ENCODE data around the gene ZMPSTE24. TPM values are rescaled to one million over a fixed set of nuclear protein-coding genes. Genes with fewer than 3 reads are reported as not detected.

The ZMPSTE24 gene
- total RNA-seq, 4 donors from 2014 or later: 37.4 to 49.8 (median 48.9) TPM

DNA sequence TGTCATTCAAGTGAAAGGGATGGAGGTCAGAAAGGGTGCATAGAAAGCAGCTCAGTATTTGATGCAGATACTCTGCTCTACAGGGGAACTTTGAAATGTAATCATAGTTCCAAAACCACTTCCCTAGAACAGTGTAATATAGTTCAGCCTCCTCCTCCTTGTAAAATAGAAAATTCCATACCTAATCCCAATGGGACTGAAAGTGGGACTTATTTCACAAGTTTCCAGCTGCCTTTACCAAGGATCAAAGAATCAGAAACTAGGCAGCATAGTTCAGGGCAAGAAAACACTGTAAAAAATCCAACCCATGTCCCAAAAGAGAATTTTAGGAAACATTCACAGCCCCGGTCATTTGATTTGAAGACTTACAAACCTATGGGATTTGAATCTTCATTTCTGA, 18.4 kb upstream of the ZMPSTE24 start:
- H3K9me3 ChIP-seq: no peaks in the 10 kb centered on the region
- no peaks in the 10 kb centered on the region for H3K27me3 ChIP-seq
- H3K4me3 ChIP-seq: no peak overlapping the region
- H3K36me3 ChIP-seq: peaks cover 22 to 46% (median 34%) of the 10 kb centered on the region in 4 donors
- 100% methylated on average over 1 of the region's 1 CpG for WGBS
- DNase-seq (ENCODE audit: extremely low spot score): no peak
- no peak overlapping the region for H3K27ac ChIP-seq (replicated peaks in 1 of 4)
- TF ChIP-seq, protein P1, sequence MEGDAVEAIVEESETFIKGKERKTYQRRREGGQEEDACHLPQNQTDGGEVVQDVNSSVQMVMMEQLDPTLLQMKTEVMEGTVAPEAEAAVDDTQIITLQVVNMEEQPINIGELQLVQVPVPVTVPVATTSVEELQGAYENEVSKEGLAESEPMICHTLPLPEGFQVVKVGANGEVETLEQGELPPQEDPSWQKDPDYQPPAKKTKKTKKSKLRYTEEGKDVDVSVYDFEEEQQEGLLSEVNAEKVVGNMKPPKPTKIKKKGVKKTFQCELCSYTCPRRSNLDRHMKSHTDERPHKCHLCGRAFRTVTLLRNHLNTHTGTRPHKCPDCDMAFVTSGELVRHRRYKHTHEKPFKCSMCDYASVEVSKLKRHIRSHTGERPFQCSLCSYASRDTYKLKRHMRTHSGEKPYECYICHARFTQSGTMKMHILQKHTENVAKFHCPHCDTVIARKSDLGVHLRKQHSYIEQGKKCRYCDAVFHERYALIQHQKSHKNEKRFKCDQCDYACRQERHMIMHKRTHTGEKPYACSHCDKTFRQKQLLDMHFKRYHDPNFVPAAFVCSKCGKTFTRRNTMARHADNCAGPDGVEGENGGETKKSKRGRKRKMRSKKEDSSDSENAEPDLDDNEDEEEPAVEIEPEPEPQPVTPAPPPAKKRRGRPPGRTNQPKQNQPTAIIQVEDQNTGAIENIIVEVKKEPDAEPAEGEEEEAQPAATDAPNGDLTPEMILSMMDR (IDR thresholded peaks at IDR 0.05): no peak
- TF ChIP-seq POLR2A (IDR thresholded peaks at IDR 0.05; ENCODE audit: low read depth) (no peak), POLR2AphosphoS5 (IDR thresholded peaks at IDR 0.05) (no peak), EP300 (IDR thresholded peaks at IDR 0.05) (no peak)
- peaks cover 0 to 5% (median 0%) of the 10 kb centered on the region in 4 donors for H3K4me1 ChIP-seq
- intact Hi-C loops (cut with DNase I): no loop called here

DNA sequence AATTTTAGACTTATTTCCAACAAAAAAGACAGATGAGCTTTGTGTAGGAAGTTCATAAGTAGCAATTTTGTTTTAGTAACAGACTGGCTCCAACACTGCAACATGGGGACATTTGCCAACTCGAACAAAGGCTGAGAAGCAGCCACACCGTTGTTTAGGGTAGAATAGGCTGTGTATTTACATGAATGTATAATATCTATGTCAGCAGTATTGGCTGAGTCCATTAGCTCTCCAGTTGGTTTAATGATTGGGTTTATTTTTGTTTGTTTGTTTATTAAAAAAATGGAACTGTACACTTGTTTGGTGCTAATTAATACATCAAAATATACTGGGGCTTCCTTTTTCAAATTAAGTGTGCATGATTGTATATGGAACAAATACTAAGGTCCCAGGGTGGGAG, 17.6 kb upstream of the ZMPSTE24 start:
- H3K36me3 ChIP-seq: peaks cover 22 to 41% (median 31%) of the 10 kb centered on the region in 4 donors
- no peak overlapping the region for H3K27ac ChIP-seq (replicated peaks in 1 of 4)
- TF ChIP-seq POLR2AphosphoS5 (IDR thresholded peaks at IDR 0.05) (no peak), POLR2A (IDR thresholded peaks at IDR 0.05; ENCODE audit: low read depth) (no peak), EP300 (IDR thresholded peaks at IDR 0.05) (no peak)
- TF ChIP-seq, protein P1 (IDR thresholded peaks at IDR 0.05): no peak
- peaks cover 0 to 5% (median 0%) of the 10 kb centered on the region in 4 donors for H3K4me1 ChIP-seq
- WGBS: 93% methylated on average over 2 of the region's 2 CpGs
- intact Hi-C loops (cut with DNase I): no loop called here
- DNase-seq (ENCODE audit: extremely low spot score): no peak
- no peaks in the 10 kb centered on the region for H3K27me3 ChIP-seq
- H3K4me3 ChIP-seq: no peak overlapping the region
- H3K9me3 ChIP-seq: no peaks in the 10 kb centered on the region

DNA sequence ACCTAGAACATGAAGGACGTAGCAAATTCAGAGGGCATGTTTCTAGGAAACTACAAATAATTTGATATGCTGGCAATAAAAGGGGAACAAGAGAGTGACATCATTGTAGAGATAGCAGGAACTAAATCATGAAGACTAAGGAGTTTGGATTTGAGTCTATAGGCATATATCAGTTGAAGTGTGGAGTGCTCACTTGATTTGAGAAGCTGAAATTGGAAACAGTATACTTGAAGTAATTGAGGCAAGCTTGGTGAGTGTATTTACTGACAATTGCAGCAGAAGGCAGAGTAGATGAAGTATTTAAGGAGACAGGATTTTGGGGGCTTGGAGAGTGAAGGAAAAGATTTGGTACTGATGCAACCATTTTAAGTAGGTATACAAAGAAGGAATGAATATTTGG, 16.7 kb upstream of the ZMPSTE24 start:
- Histone ChIP-seq H3K36me3 (peaks cover 13 to 31% (median 22%) of the 10 kb centered on the region in 4 donors), H3K4me1 (peaks cover 0 to 5% (median 0%) of the 10 kb centered on the region in 4 donors), H3K27me3 (no peaks in the 10 kb centered on the region), H3K9me3 (no peaks in the 10 kb centered on the region), H3K4me3 (no peak overlapping the region), H3K27ac (replicated peaks in 1 of 4) (no peak overlapping the region)
- TF ChIP-seq EP300 (IDR thresholded peaks at IDR 0.05): no peak
- TF ChIP-seq POLR2A (IDR thresholded peaks at IDR 0.05; ENCODE audit: low read depth): no peak
- no peak for TF ChIP-seq POLR2AphosphoS5 (IDR thresholded peaks at IDR 0.05)
- TF ChIP-seq, protein P1 (IDR thresholded peaks at IDR 0.05): no peak
- intact Hi-C loops (cut with DNase I): no loop called here
- 81% methylated on average over 1 of the region's 1 CpG for WGBS
- no peak for DNase-seq (ENCODE audit: extremely low spot score)

DNA sequence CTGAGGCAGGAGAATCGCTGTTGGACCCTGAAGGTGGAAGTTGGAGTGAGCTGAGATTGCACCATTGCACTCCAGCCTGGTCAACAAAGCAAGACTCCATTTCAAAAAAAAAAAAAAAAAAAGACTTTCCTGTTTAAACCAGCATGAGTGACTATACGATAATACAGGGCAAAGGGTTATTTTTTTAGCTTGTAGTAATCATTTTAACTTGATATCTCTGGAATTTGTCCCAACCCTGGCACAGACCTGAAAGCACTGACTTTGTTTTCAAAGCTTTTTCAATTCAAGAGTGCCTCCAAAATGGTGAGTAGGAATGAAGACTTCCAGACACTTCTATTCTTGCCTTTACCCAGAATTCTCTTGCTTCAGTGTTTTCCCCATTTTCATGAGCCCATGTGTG, 14.7 kb upstream of the ZMPSTE24 start:
- WGBS: 61% methylated on average over 2 of the region's 2 CpGs
- intact Hi-C loops (cut with DNase I): no loop called here
- Histone ChIP-seq H3K27ac (replicated peaks in 1 of 4) (no peak overlapping the region), H3K27me3 (no peaks in the 10 kb centered on the region), H3K9me3 (no peaks in the 10 kb centered on the region), H3K36me3 (peaks cover 0 to 11% (median 5%) of the 10 kb centered on the region in 4 donors), H3K4me3 (no peak overlapping the region), H3K4me1 (peaks cover 0 to 5% (median 0%) of the 10 kb centered on the region in 4 donors)
- DNase-seq (ENCODE audit: extremely low spot score): no peak
- TF ChIP-seq, protein P1 (IDR thresholded peaks at IDR 0.05): no peak
- no peak for TF ChIP-seq POLR2A (IDR thresholded peaks at IDR 0.05; ENCODE audit: low read depth)
- no peak for TF ChIP-seq POLR2AphosphoS5 (IDR thresholded peaks at IDR 0.05)
- no peak for TF ChIP-seq EP300 (IDR thresholded peaks at IDR 0.05)
